Myocyte (in vitro differentiated cells): ENCODE measurements around the gene VPREB3. TPM values are rescaled to one million over a fixed set of nuclear protein-coding genes. Genes with fewer than 3 reads are reported as not detected.

Experiments
- DNase-seq: peaks from one replicate; pipeline ENCODE4 v3.0.0-alpha.2; 2012; ENCODE audit warnings: low read depth
- total RNA-seq: library from RNA; depleted of rRNA; stranded (reverse); fragments of >200 nt; gene quantifications from 2 replicates; pipeline ENCODE4 v1.2.3, GENCODE V29; 2014

VPREB3 gene
- total RNA-seq, 1 donor from 2014 or later, result 0.51 TPM

DNA sequence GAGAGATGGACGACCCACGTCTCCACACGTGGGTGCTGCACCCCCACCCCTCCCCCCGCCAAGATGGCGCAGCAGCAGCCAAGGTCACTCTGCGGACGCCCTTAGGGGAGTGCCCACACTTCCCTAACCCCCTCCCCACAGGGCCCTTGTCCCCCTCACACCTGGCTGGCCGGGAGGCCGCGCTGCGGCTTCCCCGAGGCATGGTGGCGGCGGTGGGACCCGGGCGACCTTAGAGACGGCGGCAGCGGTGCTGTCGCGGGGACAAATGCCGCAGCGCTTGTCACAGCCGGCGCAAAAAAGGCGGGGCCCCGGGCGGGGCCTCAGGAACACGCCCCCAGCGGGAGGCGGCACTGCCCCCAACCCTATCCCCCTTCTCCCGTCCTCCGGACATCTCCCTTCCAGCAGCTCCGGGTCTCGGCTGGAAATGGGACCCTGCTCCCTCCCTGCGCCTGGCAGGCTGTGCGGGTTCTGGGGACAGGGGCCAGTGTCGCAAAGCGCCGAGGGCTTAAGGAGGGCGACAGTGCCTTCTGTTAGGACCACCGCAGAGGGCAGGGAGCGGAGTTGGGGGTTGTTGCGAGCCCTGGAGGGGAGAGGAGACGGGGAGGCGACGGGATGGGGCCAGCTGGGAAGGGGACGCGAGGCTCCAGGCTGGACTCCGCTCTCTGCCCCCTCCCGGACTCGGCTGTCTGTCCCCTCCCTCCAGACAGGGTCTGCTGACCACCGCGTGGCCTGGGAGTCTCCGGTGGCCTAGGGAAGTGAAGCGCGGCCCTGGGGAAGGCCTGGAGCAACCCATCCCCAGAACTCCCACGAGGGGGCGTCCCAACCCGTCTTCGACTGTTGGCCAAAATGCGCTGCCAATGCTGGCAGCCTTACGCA lies 13.7 kb upstream of the VPREB3 start, which contains the start of gene CHCHD10:
TSS of gene CHCHD10 (minus strand) at position 300 of the 876 bp plus-strand sequence. CDS start at position 202, 98 bp downstream.
- DNase-seq, result peak; percentile 80

DNA sequence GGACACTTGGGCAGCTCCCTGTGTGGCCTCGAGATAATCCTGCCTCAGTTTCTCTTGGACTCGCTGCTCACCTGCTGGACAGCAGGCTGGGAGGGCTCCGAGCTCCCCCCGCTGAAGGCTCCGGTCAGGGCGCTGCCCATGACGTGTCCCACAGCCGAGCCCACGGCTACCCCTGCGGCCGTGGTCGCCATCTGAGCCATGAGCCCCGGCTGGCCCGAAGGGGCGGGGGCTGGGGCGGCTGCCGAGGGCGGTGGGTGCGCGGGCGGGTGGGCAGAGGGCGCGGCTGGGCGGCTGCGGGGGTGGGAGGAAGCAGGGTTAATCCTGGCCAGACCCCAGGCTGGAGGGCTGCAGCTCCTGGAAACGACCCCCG lies 13.1 kb upstream of the VPREB3 start:
- DNase-seq, result no peak

DNA sequence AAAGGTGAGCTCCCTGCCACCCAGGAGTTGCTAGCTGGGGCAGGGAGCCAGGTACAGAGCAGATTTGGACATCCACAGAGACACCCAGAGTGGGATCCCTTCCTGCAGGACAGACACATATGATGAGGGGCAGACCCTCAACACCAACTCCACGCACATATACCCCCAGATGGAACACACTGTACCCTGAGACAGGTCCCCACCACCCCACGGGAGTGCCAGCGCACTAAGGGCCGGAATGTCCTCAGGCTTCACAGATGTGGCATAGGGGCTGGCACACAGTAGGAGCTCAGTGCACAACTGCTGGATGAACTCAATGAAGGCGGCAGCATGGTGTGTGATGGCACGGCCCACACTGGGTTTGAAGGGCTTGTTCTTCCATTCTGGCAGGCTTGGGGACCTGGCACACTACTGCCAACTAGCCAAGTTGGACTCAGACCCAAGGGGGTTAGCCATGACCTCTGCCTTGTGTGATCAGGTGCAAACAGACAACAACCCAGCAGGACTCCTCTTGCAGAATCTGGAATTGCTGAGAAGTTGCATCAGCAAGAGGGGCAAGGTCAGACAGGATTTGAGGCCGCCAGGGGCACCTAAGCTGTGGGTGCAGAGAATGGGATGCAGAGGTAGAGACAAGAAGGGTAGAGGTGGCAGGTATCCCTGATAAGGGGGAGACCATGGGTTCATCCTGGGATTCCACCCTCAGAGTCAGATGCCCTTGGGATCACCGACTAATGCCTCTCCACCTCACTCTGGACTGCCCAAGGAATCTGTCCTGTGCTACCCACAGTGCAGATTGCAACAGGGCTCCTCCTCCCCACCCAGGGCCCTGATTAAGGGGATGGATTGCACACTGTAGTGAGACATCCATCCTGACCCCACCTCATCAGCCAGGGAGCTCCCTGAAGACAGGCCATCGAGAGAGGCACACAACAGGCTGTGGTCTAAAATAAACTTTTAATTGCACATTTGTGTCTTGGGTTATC lies 11.0 kb upstream of the VPREB3 start:
- no peak for DNase-seq

DNA sequence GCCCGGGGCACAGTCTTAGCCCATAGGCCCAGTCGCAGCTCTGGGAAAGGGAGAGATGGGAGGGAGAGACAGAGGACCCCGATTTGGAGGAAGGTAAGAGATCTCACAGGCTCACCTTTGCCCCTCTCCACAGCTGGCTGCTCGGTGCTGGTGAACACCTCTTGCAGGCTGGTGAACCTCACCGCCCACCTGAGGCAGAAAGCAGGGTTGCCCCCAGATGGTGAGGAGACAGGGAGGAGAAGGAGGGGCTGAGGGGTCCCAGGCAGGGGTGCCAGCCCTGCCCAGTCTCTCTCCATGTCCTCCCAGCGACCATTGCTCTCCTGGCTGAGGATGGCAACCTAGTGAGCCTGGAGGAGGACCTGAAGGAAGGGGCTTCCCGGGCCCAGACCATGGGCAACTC lies 9.7 kb upstream of the VPREB3 start:
- no peak for DNase-seq

DNA sequence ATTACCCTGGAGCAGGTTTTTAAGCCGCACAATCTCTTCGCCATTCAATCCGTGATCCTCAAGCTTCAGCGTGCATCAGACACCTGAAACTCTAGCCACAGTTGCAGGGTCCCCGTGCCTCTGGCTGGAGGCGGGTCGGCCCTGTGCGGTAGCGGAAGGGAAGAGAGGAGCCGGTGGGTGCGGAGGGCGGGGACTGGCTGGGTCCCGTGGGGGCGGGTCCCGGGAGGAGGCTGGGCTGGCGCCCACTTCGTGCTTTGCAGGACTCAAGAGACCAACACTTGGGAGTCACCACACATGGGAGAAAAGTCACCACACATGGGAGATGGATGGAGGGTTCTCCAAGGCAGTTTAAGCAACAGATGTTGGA lies 9.3 kb upstream of the VPREB3 start:
- DNase-seq, result no peak

DNA sequence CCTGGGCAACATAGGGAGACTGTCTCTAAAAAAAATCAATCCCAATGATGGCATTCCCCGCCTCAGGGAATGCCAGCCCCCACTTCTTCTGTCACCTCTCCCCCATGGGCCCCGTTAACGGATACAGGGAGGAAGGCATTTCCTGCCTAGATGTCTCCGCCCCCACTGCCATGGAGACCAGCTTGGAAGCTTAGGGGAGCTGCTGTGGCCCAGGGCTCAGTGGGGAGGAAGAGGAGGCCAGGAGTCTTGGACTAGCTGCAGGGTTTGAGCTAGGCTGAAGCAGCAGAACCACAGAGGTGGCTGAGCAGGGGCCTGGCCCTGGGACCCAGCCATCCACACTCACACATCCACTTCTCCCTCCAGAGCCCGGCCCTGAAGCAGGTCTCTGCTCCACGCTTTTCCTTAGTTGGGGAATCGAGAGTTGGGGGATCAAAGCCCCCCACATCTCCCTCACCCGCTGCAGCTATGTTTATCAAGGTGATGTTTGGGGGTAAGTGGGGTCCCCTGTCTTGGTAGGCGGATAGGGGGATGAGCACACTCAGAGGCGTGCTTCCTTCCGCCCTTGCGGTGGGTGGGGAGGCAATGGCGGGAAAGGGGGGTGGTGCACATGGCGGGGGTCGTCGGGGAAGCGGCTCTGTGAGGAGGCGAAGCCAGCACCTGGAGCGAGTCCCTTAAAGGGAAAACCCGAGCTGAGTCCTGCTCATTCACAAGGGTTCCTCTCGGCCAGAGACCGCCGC lies 8.8 kb upstream of the VPREB3 start, which contains the start of gene C22orf15:
TSS of gene C22orf15 (plus strand) at position 149 of the 737 bp plus-strand sequence. CDS start at position 466, 317 bp downstream.
- no peak for DNase-seq

DNA sequence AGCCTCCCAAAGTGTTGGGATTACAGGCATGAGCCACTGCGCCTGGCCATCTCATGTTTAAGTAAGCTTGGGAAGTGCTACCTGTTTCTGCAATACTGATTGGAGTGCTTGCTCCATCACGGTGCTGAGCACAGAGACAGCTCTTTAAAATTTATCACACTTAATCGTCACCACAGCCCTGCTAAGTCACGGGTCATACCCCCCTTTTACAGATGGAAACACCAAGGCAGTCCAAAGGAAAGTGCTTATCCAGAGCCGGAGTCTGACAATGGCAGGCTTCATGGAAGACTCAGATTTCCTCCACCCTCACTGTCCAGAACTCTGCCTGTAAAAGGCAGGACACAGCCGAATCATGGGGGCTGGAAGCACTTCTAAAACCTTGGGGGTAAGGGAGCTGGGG lies 5.8 kb upstream of the VPREB3 start:
- DNase-seq, result no peak

DNA sequence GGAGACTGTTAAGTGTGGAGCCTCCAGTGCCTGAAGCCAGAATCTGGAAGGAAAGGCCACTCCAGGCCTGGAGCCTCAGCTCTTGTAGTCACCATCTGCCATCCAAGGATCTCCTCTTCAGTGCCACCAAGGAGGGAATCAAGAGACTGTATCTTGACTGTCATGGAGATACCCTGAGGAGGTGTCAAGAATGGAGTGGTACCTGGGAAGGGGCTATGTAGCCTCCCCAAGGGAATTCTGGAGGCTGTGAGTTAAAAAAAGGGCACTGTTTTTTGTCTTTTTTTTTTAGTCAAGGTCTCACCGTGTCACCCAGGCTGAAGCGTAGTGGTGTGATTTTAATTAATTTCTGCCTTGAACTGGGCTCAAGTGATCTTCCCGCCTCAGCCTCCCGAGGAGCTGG lies 5.3 kb upstream of the VPREB3 start:
- DNase-seq, result no peak

DNA sequence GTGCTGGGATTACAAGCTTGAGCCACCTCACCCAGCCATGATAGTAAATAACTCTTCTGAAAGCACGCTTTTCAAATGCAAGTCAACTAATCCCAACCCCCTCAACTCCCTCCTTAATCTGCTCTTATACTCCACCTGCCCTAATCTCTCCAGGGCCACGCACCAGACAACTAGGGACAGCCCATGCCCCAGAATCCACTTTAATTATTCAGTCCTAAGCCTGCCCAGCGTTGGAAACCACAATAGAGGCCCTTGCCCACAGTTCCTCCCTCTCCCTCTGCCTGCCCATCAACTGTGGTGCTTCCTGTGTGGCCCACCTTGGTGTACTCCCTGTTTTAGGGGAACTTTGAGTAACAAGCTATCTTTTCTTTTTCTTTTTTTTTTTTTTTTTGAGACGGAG lies 2.7 kb upstream of the VPREB3 start:
- no peak for DNase-seq

DNA sequence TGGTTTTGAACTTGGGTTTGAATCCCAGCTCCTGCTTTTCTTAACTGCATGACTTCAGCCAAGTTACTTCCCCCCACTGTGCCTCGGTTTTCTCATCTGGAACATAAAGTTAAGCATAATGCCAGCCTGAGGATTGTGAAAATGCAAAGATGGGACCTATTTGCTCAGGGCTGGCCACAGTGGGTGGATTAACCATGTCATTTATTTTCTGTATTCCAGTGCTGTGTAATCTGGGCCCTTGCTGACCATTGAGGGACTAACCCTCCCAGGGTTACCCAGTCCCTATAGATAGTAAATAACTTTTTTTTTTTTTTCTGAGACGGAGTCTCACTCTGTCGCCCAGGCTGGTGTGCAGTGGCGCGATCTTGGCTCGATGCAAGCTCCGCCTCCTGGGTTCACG lies 1.5 kb upstream of the VPREB3 start:
- no peak for DNase-seq

DNA sequence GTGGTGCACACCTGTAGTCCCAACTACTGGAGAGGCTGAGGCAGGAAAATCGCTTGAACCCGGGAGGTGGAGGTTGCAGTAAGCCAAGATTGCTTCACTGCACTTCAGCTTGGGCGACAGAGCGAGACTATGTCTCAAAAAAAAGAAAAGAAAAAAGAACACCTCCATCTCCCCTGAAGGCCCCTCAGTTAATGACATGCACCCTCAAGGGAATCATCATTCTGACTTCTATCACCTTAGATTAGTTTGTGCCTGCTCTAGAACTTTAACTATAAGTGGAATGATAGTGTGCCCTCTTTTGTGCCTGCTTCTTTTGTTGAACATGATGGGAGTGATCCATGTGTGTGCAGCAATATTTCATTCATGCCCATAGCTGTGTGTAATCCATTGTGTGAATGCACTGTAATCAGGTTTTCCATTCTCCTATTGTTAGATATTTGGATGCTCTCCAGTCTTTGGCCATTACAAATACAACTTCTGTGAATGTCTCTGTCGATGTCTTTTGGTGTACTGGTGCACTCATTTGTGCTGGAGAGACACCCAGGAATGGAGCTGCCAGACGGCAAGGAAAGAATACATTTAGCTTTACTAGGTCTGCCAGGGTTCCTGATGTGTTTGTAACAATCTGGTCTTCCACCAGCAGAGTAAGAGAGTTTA lies 883 bp upstream of the VPREB3 start:
- no peak for DNase-seq

DNA sequence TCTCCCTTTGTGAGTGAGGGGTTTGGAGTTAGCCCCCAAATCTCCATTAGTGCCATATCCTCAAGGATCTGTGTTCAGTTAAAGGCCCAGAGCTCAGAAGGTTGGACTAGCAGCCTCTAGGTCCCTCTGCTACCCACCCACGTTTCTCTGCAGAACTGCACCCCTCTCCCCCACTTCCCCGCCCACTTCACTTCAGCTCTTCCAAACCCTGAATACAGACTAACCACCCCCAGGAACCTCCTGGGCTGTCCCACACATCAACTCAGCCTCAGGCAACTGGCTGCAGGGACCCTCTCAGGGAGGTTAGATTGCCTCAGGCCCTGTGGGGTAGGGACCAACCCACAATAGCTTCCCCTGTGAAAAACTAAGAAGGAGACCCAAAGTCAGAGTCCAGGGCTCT lies 840 bp downstream of the VPREB3 start:
- DNase-seq, result no peak

DNA sequence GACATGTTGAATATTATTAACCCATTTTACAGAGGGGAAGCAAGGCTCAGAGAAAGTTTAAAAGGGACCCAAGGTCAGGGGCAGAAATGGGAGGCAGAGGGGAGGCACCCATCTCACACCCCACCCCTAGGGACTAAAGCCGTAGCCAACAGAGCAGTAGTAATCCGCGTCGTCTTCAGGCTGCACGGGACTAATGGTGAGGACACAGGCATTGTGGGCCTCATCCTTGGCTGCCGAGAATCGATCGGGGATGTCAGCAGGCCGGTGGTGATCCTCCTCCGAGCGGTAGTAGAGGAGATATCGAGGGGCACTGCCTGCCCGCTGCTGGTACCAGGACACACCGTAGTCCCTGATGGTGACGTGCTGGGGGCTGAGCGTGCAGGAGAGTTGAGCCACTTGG lies 1.5 kb downstream of the VPREB3 start:
- DNase-seq, result no peak

DNA sequence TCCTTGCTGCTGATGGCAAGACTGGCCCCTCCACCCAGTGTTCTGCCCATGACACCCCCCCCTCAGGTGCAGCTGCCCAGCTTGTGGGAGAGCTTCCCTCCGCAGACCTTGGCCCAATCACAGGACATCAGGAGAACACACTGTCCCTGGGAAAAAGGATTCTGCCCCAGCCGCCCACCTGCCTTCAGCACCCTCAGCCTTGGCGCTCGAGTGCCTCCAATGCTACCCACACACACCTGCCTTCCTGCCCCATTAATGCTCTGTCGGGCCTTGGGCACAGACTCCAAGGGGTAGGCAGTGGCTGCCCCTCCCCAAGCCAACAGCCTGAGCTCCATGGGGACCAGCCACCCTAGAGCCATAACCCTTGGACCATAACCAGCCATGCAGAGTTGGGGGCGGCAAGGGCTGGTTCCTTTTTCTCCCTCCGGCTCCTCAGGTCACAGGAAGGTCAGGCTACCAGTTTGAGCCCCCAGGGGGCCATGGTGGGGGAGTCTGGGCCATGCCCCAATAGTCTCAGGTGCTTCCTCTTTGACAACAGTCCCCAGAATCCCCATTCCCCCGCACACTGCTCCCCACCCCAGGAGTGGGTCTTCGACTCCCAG lies 2.0 kb downstream of the VPREB3 start:
- no peak for DNase-seq

DNA sequence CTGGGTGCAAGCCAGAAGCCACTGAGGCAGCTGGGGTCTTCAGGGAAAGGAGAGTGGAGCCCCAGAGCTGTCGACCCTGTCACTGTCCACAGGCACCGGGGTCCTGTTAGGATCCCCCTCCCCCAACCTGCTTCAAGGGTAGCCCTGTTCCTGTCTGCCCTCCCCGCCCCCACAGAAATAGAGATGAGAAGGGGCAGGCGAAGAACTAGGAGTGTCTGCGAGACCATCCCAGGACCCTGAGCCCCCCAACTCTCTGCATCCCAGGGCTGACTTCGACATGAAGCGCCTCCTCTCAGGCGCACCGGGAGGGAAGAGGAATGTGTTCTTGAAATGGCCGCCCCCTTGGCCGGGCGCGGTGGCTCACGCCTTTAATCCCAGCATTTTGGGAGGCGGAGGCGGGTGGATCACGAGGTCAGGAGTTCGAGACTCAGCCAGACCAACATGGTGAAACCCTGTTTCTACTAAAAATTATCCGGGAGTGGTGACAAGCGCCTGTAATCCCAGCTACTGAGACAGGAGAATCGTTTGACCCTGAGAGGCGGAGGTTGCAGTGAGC lies 2.7 kb downstream of the VPREB3 start:
- peak; percentile 35 for DNase-seq

DNA sequence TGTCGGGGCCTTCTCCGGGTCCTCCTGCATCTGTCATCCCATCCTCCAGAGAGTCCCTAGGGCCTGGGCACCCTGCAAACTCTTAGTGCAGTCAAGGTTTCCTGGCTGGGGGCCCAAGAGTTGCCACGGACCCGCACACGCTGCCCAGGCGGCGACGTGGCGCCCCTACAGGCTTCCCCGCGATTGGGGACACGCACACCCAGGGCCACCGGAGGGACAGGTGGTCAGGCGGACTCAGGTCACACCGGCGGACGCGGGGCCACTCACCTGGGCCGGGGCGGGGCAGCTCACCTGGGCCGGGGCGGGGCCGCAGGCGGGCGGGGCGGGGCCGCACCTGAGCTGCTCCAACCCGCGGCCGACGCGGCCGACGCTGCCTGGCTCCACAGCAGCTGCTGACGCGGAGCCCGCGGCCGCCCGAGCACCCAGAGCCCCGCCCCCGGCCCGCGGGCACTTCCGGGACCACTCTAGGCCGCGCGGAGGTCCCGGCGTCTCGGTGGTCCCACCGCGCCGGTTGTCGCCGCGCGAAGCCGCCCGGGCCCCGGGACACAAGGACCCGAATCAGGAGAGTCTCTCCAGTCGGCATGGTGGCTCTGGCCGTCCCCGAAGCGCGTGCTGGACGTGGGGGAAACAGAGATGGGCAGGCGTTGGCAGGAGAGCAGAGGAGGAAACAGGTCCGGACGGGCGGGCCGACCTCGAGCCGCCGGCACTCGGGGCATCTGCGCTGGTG lies 3.3 kb downstream of the VPREB3 start, which contains the start of gene ZNF70:
TSS of gene ZNF70 (minus strand) at position 399 of the 727 bp plus-strand sequence. CDS start 5,972 bp downstream, outside the sequence.
- peak; percentile 78 for DNase-seq

DNA sequence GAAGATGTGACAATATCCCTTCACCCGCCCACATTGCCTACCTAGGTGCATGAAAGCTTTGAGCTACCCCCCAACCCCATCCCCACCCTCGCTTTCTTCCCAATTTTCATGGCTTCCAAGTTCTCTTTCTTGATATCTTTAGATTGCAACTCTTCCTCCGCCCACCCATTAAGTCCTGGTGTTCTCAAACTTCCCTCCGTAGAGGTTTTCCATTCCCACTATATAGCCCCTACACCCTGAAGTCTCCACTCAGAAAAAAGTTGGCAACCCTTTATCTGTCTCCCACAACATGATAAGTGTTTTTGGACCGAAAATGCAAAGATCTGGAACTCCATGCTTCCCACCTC lies 3.9 kb downstream of the VPREB3 start:
- DNase-seq, result no peak

DNA sequence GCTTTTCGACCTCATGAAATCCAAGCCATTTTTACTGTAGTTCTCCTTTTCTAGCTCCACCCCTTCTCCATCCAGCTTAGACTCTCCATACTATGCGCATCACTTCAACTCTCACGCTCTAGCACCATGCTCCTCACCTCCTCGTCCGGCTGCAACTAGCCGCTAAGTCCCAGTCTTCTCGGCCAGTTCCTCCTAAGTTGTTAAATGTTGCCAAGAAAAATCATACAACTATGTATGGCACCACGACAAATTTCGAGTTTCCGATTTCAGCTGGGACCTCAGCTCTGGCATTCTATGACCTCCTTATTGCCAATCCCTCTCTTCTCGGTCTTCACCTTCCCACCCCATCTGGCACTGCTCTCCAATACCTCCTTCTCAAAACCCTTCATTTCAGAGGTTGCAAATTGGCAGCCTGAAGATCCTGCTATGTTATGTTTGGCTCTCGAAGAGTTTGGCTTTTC lies 4.4 kb downstream of the VPREB3 start:
- DNase-seq, result no peak

DNA sequence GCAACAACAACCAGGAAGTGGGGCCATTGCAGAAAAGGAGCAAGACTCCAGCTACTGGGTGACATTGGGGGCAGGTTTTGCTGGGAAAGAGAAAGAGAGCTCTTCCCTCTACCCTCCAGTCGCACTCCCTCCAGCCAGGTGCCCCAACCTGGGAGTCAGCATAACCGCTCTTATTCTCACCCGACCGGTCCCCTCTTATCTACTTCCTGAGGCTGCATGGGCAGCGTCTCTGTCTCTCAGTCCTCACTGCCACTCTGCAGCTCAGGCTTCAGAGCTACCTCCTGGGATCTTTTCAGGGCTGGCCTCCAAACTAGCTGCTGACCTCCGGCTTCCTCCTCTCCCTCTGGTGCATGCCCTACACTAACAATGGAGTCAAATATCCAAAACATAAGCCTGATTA lies 8.4 kb downstream of the VPREB3 start:
- no peak for DNase-seq
